Colonic mucosa (tissue), 4 donors: ENCODE results near the gene CD69. TPM values are rescaled to one million over a fixed set of nuclear protein-coding genes. Genes with fewer than 3 reads are reported as not detected.
"Not testable (repeated sequence)": the region's sequence is repeated elsewhere in the genome, so short reads cannot be mapped to it uniquely, and the experiment has no call there.

ENCODE experiments used
- DNase-seq: peaks from one replicate; pipeline ENCODE4 v3.0.0-alpha.2; 2020
- H3K27ac ChIP-seq: fragments of 200-600 bp; one replicate; pipeline ENCODE4 v1.8.0; 2021
- H3K27me3 ChIP-seq: fragments of 200-600 bp; one replicate; pipeline ENCODE4 v1.8.0; 2021
- H3K36me3 ChIP-seq: fragments of 200-600 bp; one replicate; pipeline ENCODE4 v1.8.0; 2021
- H3K4me1 ChIP-seq: fragments of 200-600 bp; one replicate; pipeline ENCODE4 v1.8.0; 2021; ENCODE audit warnings: mild to moderate bottlenecking
- H3K4me3 ChIP-seq: fragments of 200-600 bp; one replicate; pipeline ENCODE4 v1.8.0; 2021
- H3K9ac ChIP-seq, 2 donors: one replicate each; pipeline ENCODE4 v1.7.0; 2013; ENCODE audit warnings: control low read depth in 2 of 2, low read depth in 2 of 2, low read length in 2 of 2
- H3K9me3 ChIP-seq: fragments of 200-600 bp; one replicate; pipeline ENCODE4 v1.8.0; 2021
- CTCF ChIP-seq: fragments of 200-600 bp; IDR thresholded peaks from one replicate; pipeline ENCODE4 v1.8.0; 2022; ENCODE audit warnings: antibody characterized with exemption, mild to moderate bottlenecking
- intact Hi-C: fragments of 100-400 bp; cut with DNase I; formaldehyde crosslinking; loops from one replicate; pipeline ENCODE4 v1.14.1; 2022
- total RNA-seq, 2 donors: library from RNA; stranded (reverse); fragmentation: NEBNext Ultra II Directional in 1 of 2; extraction: Animal tissue kit (Norgen Biotek cat#: 25700) in 1 of 2; gene quantifications; one replicate each; pipeline ENCODE4 v1.2.1, GENCODE V29; 2021
- donor health status: healthy.
- donor health status: DM: no; HTN: no; CAD: no.
- donor health status: DM: no; HTN: no; CAD: no.

Gene CD69
- total RNA-seq, 2 donors from 2014 or later = 1.4 to 3.2 TPM

- Histone ChIP-seq H3K4me3 (no peak overlapping the region), H3K36me3 (no peaks in the 10 kb centered on the region), H3K9me3 (no peaks in the 10 kb centered on the region), H3K27me3 (no peaks in the 10 kb centered on the region), H3K4me1 (no peaks in the 10 kb centered on the region), H3K27ac (no peak overlapping the region), H3K9ac (no peak overlapping the region)
- no peak for DNase-seq
- intact Hi-C loops = no loop called here
- no peak for TF ChIP-seq CTCF
Observed at GRCh38 chr12:9724023-9724422, 36.7 kb downstream of the CD69 start.

- H3K27me3 ChIP-seq = no peaks in the 10 kb centered on the region
- no peaks in the 10 kb centered on the region for H3K4me1 ChIP-seq
- intact Hi-C loops = no loop called here
- TF ChIP-seq CTCF = no peak
- H3K9ac ChIP-seq = no peak overlapping the region
- no peak overlapping the region for H3K4me3 ChIP-seq
- no peak overlapping the region for H3K27ac ChIP-seq
- no peak for DNase-seq
- H3K9me3 ChIP-seq = no peaks in the 10 kb centered on the region
- no peaks in the 10 kb centered on the region for H3K36me3 ChIP-seq
Observed at GRCh38 chr12:9721394-9722092, 39.2 kb downstream of the CD69 start.

GRCh38 chr12:9719790-9720189, 40.9 kb downstream of the CD69 start:
- no peak overlapping the region for H3K27ac ChIP-seq
- intact Hi-C loops = no loop called here
- no peak overlapping the region for H3K4me3 ChIP-seq

GRCh38 chr12:9718968-9719367, 41.7 kb downstream of the CD69 start:
- Histone ChIP-seq H3K36me3 (no peaks in the 10 kb centered on the region), H3K27ac (no peak overlapping the region), H3K4me1 (no peaks in the 10 kb centered on the region), H3K9ac (no peak overlapping the region), H3K27me3 (no peaks in the 10 kb centered on the region), H3K4me3 (no peak overlapping the region), H3K9me3 (no peaks in the 10 kb centered on the region)
- no peak for TF ChIP-seq CTCF
- DNase-seq = no peak
- intact Hi-C loops = no loop called here

More at GRCh38 chr12:9719790-9720189, 40.9 kb downstream of the CD69 start:
- Histone ChIP-seq H3K4me1 (no peaks in the 10 kb centered on the region), H3K9me3 (no peaks in the 10 kb centered on the region), H3K27me3 (no peaks in the 10 kb centered on the region), H3K9ac (no peak overlapping the region), H3K36me3 (no peaks in the 10 kb centered on the region)
- no peak for TF ChIP-seq CTCF
- no peak for DNase-seq

- Histone ChIP-seq H3K4me1 (no peaks in the 10 kb centered on the region), H3K4me3 (no peak overlapping the region), H3K36me3 (no peaks in the 10 kb centered on the region), H3K9me3 (no peaks in the 10 kb centered on the region), H3K9ac (no peak overlapping the region), H3K27ac (no peak overlapping the region), H3K27me3 (no peaks in the 10 kb centered on the region)
- intact Hi-C loops = no loop called here
- no peak for TF ChIP-seq CTCF
- no peak for DNase-seq
Observed at GRCh38 chr12:9717070-9717925, 43.4 kb downstream of the CD69 start.

- H3K9me3 ChIP-seq, H3K27ac ChIP-seq, H3K4me3 ChIP-seq, H3K4me1 ChIP-seq, H3K36me3 ChIP-seq, intact Hi-C loops, H3K27me3 ChIP-seq, DNase-seq, H3K9ac ChIP-seq: not testable (repeated sequence)
Observed at GRCh38 chr12:9713032-9713558, 47.6 kb downstream of the CD69 start.
